ENCODE measurements around the gene KANSL1.

The KANSL1 gene

GRCh38 chr17:46147296-46147695 lies 45.9 kb downstream of the KANSL1 start:
- TF ChIP-seq EP300 (IDR thresholded peaks at IDR 0.05; ENCODE audit: borderline replicate concordance), result no peak

GRCh38 chr17:46144246-46144645 lies 49.0 kb downstream of the KANSL1 start:
- no peak for TF ChIP-seq USF1 (IDR thresholded peaks at IDR 0.05)
- no peak for TF ChIP-seq CEBPB (IDR thresholded peaks at IDR 0.05)

GRCh38 chr17:46143827-46144236 lies 49.4 kb downstream of the KANSL1 start:
- TF ChIP-seq MAX (IDR thresholded peaks at IDR 0.05) (no peak), EGR1 (IDR thresholded peaks at IDR 0.05) (no peak), TAF1 (IDR thresholded peaks at IDR 0.05; ENCODE audit: low read depth) (no peak), USF1 (IDR thresholded peaks at IDR 0.05) (no peak), EP300 (IDR thresholded peaks at IDR 0.05; ENCODE audit: borderline replicate concordance) (no peak)

GRCh38 chr17:46141645-46142044 lies 51.6 kb downstream of the KANSL1 start:
- TF ChIP-seq FOXM1 (IDR thresholded peaks at IDR 0.05; ENCODE audit: borderline replicate concordance, low read depth) (no peak), YY1 (IDR thresholded peaks at IDR 0.05; ENCODE audit: low read depth) (no peak), REST (IDR thresholded peaks at IDR 0.05; ENCODE audit: low read depth) (no peak), ZBTB7A (IDR thresholded peaks at IDR 0.05; ENCODE audit: low read depth) (no peak), RAD21 (IDR thresholded peaks at IDR 0.05; ENCODE audit: low read depth) (no peak), TEAD4 (IDR thresholded peaks at IDR 0.05) (no peak), TAF1 (IDR thresholded peaks at IDR 0.05; ENCODE audit: low read depth) (no peak), CREB1 (IDR thresholded peaks at IDR 0.05; ENCODE audit: low read depth) (no peak), NFIC (IDR thresholded peaks at IDR 0.05) (no peak), USF1 (IDR thresholded peaks at IDR 0.05) (no peak), EP300 (IDR thresholded peaks at IDR 0.05; ENCODE audit: borderline replicate concordance) (no peak)

GRCh38 chr17:46140645-46141197 lies 52.5 kb downstream of the KANSL1 start:
- TF ChIP-seq MAX (IDR thresholded peaks at IDR 0.05) (no peak), EP300 (IDR thresholded peaks at IDR 0.05; ENCODE audit: borderline replicate concordance) (no peak), FOXM1 (IDR thresholded peaks at IDR 0.05; ENCODE audit: borderline replicate concordance, low read depth) (no peak), REST (IDR thresholded peaks at IDR 0.05; ENCODE audit: low read depth) (no peak), YY1 (IDR thresholded peaks at IDR 0.05; ENCODE audit: low read depth) (no peak), CREB1 (IDR thresholded peaks at IDR 0.05; ENCODE audit: low read depth) (no peak), TAF1 (IDR thresholded peaks at IDR 0.05; ENCODE audit: low read depth) (no peak), EGR1 (IDR thresholded peaks at IDR 0.05) (no peak), NFIC (IDR thresholded peaks at IDR 0.05) (no peak), ZBTB7A (IDR thresholded peaks at IDR 0.05; ENCODE audit: low read depth) (no peak), TEAD4 (IDR thresholded peaks at IDR 0.05) (no peak), TCF12 (IDR thresholded peaks at IDR 0.05; ENCODE audit: low read depth) (no peak), RAD21 (IDR thresholded peaks at IDR 0.05; ENCODE audit: low read depth) (no peak), CEBPB (IDR thresholded peaks at IDR 0.05) (no peak), USF1 (IDR thresholded peaks at IDR 0.05) (no peak)
